Natural killer cell (primary cell): Measurements from ENCODE around the gene CACNA1C. TPM values are rescaled to one million over a fixed set of nuclear protein-coding genes. Genes with fewer than 3 reads are reported as not detected.

ENCODE experiments used
- ATAC-seq, 3 donors: fragments of 150-1000 bp in 2 of 3; fragments of 200-7000 bp in 1 of 3; cut with Tn5 transposase; 1 replicate in 1 of 3; 2 replicates in 2 of 3; pipeline ENCODE4 v1.10.0; 2021; ENCODE audit warnings: mild to moderate bottlenecking in 2 of 3, moderate library complexity in 2 of 3
- DNase-seq, 2 donors: peaks; one replicate each; pipeline versions ENCODE4 v3.0.0 to v3.0.0-alpha.2; 2013 to 2021; ENCODE audit warnings: mixed read lengths in 1 of 2
- H3K27ac ChIP-seq: one replicate; pipeline ENCODE4 v1.5.1; 2013; ENCODE audit warnings: mild to moderate bottlenecking, low read length
- H3K27me3 ChIP-seq: one replicate; pipeline ENCODE4 v1.6.1; 2013; ENCODE audit warnings: low read length; ENCODE audit not compliant: control insufficient read depth, insufficient read depth
- H3K36me3 ChIP-seq: one replicate; pipeline ENCODE4 v1.6.1; 2013; ENCODE audit warnings: low read length; ENCODE audit not compliant: control insufficient read depth, insufficient read depth
- H3K4me1 ChIP-seq: one replicate; pipeline ENCODE4 v1.6.1; 2013; ENCODE audit warnings: low read length; ENCODE audit not compliant: control insufficient read depth, insufficient read depth
- H3K4me3 ChIP-seq: one replicate; pipeline ENCODE4 v1.5.1; 2013; ENCODE audit warnings: low read length
- H3K9me3 ChIP-seq: one replicate; pipeline ENCODE4 v1.6.1; 2013; ENCODE audit warnings: low read length; ENCODE audit not compliant: control insufficient read depth, insufficient read depth
- H3K27ac Mint-ChIP-seq, 2 donors: one replicate each; pipeline ENCODE4 v1.8.0; 2022; ENCODE audit warnings: mild to moderate bottlenecking in 2 of 2, mixed read lengths in 2 of 2, moderate library complexity in 1 of 2
- H3K27me3 Mint-ChIP-seq, 2 donors: one replicate each; pipeline ENCODE4 v1.8.0; 2022; ENCODE audit warnings: low read depth in 2 of 2, mixed read lengths in 2 of 2
- H3K36me3 Mint-ChIP-seq: one replicate; pipeline ENCODE4 v1.8.0; 2022; ENCODE audit warnings: mixed read lengths
- H3K4me1 Mint-ChIP-seq, 2 donors: one replicate each; pipeline ENCODE4 v1.8.0; 2022; ENCODE audit warnings: mixed read lengths in 2 of 2
- H3K4me3 Mint-ChIP-seq: one replicate; pipeline ENCODE4 v1.8.0; 2022; ENCODE audit warnings: mild to moderate bottlenecking, moderate library complexity, mixed read lengths
- H3K9me3 Mint-ChIP-seq, 2 donors: one replicate each; pipeline ENCODE4 v1.8.0; 2022; ENCODE audit warnings: mixed read lengths in 2 of 2
- CTCF ChIP-seq: fragments of 200-600 bp; IDR thresholded peaks from one replicate; pipeline ENCODE4 v1.8.0; 2022; ENCODE audit warnings: antibody characterized with exemption
- WGBS: methylation state at CpG from one replicate; pipeline ENCODE4 v1.1.7; 2013; ENCODE audit warnings: missing lambda C conversion rate; ENCODE audit not compliant: insufficient coverage; 5-methylcytosine and 5-hydroxymethylcytosine counted together
- intact Hi-C: fragments of 100-400 bp; cut with micrococcal nuclease; formaldehyde crosslinking; loops from one replicate; pipeline ENCODE4 v1.14.2; 2022
- total RNA-seq, 4 donors: library from RNA; stranded (reverse); fragments of 120-200 nt in 1 of 4; gene quantifications; one replicate each; pipeline versions ENCODE4 v1.2.3 to v1.2.4, GENCODE V29; 2013 to 2022

CACNA1C gene
- total RNA-seq, 3 donors from 2014 or later (not counting 1 experiment from before 2014, with no cell fraction given) = 0.07 to 0.35 (median 0.08) TPM

- Mint-ChIP-seq H3K36me3 (peaks cover 10% of the 10 kb centered on the region), H3K4me1 (no peaks in the 10 kb centered on the region), H3K4me3 (no peak overlapping the region), H3K27me3 (peaks cover 7 to 20% of the 10 kb centered on the region in 2 donors), H3K27ac (no peak overlapping the region), H3K9me3 (peaks cover 9 to 11% of the 10 kb centered on the region in 2 donors)
- 88% methylated on average over 2 of the region's 3 CpGs for WGBS
- no peaks in the 10 kb centered on the region for H3K36me3 ChIP-seq
- no peak for TF ChIP-seq CTCF
- no peaks in the 10 kb centered on the region for H3K27me3 ChIP-seq
- no peak overlapping the region for H3K27ac ChIP-seq
- intact Hi-C loops = no loop called here
- H3K9me3 ChIP-seq = no peaks in the 10 kb centered on the region
- ATAC-seq = no peak
- DNase-seq = no peak
- no peaks in the 10 kb centered on the region for H3K4me1 ChIP-seq
- H3K4me3 ChIP-seq = no peak overlapping the region
Measured at GRCh38 chr12:2165927-2166326, 113.1 kb downstream of the CACNA1C start.

GRCh38 chr12:2166696-2167095 is 113.9 kb downstream of the CACNA1C start:
- ATAC-seq (no peak), DNase-seq (no peak)
- peaks cover 7 to 20% of the 10 kb centered on the region in 2 donors for H3K27me3 Mint-ChIP-seq
- no peak overlapping the region for H3K4me3 Mint-ChIP-seq
- Histone ChIP-seq H3K27me3 (no peaks in the 10 kb centered on the region), H3K27ac (no peak overlapping the region), H3K9me3 (no peaks in the 10 kb centered on the region), H3K4me3 (no peak overlapping the region), H3K4me1 (no peaks in the 10 kb centered on the region), H3K36me3 (no peaks in the 10 kb centered on the region)
- H3K9me3 Mint-ChIP-seq = peaks cover 9 to 11% of the 10 kb centered on the region in 2 donors
- peaks cover 10% of the 10 kb centered on the region for H3K36me3 Mint-ChIP-seq
- H3K4me1 Mint-ChIP-seq = no peaks in the 10 kb centered on the region
- no peak overlapping the region for H3K27ac Mint-ChIP-seq
- TF ChIP-seq CTCF = no peak
- WGBS = 73% methylated on average over 4 of the region's 5 CpGs
- intact Hi-C loops = no loop called here

- Mint-ChIP-seq H3K9me3 (peaks cover 9 to 11% of the 10 kb centered on the region in 2 donors), H3K4me3 (no peak overlapping the region), H3K27ac (no peak overlapping the region), H3K36me3 (peaks cover 10% of the 10 kb centered on the region), H3K27me3 (peaks cover 7 to 21% of the 10 kb centered on the region in 2 donors), H3K4me1 (no peaks in the 10 kb centered on the region)
- no peak overlapping the region for H3K4me3 ChIP-seq
- intact Hi-C loops = no loop called here
- no peaks in the 10 kb centered on the region for H3K4me1 ChIP-seq
- TF ChIP-seq CTCF = no peak
- no peaks in the 10 kb centered on the region for H3K36me3 ChIP-seq
- no peaks in the 10 kb centered on the region for H3K27me3 ChIP-seq
- DNase-seq = no peak
- no peak for ATAC-seq
- no peaks in the 10 kb centered on the region for H3K9me3 ChIP-seq
- H3K27ac ChIP-seq = no peak overlapping the region
Measured at GRCh38 chr12:2167231-2167630, 114.4 kb downstream of the CACNA1C start.

- no peak for DNase-seq
- Mint-ChIP-seq H3K27ac (no peak overlapping the region), H3K36me3 (peaks cover 10% of the 10 kb centered on the region), H3K4me1 (no peaks in the 10 kb centered on the region), H3K27me3 (peaks cover 12 to 29% of the 10 kb centered on the region in 2 donors), H3K9me3 (peaks cover 9 to 11% of the 10 kb centered on the region in 2 donors), H3K4me3 (no peak overlapping the region)
- Histone ChIP-seq H3K36me3 (no peaks in the 10 kb centered on the region), H3K27me3 (no peaks in the 10 kb centered on the region), H3K27ac (no peak overlapping the region), H3K4me3 (no peak overlapping the region), H3K9me3 (no peaks in the 10 kb centered on the region), H3K4me1 (no peaks in the 10 kb centered on the region)
- WGBS = 89% methylated on average over 6 of the region's 6 CpGs
- intact Hi-C loops = no loop called here
- no peak for ATAC-seq
- no peak for TF ChIP-seq CTCF
Measured at GRCh38 chr12:2168808-2169207, 116.0 kb downstream of the CACNA1C start.
